Left ventricle myocardium inferior (tissue), 1 donor: Measurements from ENCODE around the gene FHIT. TPM values are rescaled to one million over a fixed set of nuclear protein-coding genes. Genes with fewer than 3 reads are reported as not detected.

ENCODE experiments used
- DNase-seq: peaks from one replicate; pipeline ENCODE4 v3.0.0-alpha.2; 2020
- H3K27ac ChIP-seq: fragments of 200-600 bp; replicated peaks from 2 replicates; pipeline ENCODE4 v1.8.0; 2021
- H3K27me3 ChIP-seq: fragments of 200-600 bp; 2 replicates; pipeline ENCODE4 v1.8.0; 2021; ENCODE audit warnings: low read depth
- H3K36me3 ChIP-seq: fragments of 200-600 bp; 2 replicates; pipeline ENCODE4 v1.8.0; 2021
- H3K4me1 ChIP-seq: fragments of 200-600 bp; 2 replicates; pipeline ENCODE4 v1.8.0; 2021
- H3K4me3 ChIP-seq: fragments of 200-600 bp; 2 replicates; pipeline ENCODE4 v1.8.0; 2021; ENCODE audit warnings: mild to moderate bottlenecking, moderate library complexity
- H3K9me3 ChIP-seq: fragments of 200-600 bp; replicated peaks from 2 replicates; pipeline ENCODE4 v1.8.0; 2021
- CTCF ChIP-seq: fragments of 200-600 bp; IDR thresholded peaks from 2 replicates; pipeline ENCODE4 v1.8.0; 2021; ENCODE audit warnings: antibody characterized with exemption, mild to moderate bottlenecking, borderline replicate concordance
- intact Hi-C: fragments of 100-400 bp; cut with micrococcal nuclease; formaldehyde crosslinking; loops from one replicate; pipeline ENCODE4 v1.11.0; 2022
- total RNA-seq: library from RNA; stranded (reverse); fragmentation: NEBNext Ultra II Directional; extraction: Animal tissue kit (Norgen Biotek cat#: 25700); gene quantifications from one replicate; pipeline ENCODE4 v1.2.1, GENCODE V29; 2021
- donor health status: DM: no; HTN: yes; CAD: no; lungs with severe emphysema.

FHIT gene
- total RNA-seq, 1 donor from 2014 or later: 16.0 TPM

- Histone ChIP-seq H3K27ac (no peak overlapping the region), H3K27me3 (no peaks in the 10 kb centered on the region), H3K4me3 (no peak overlapping the region), H3K9me3 (peaks cover 31% of the 10 kb centered on the region), H3K36me3 (no peaks in the 10 kb centered on the region), H3K4me1 (no peaks in the 10 kb centered on the region)
- TF ChIP-seq CTCF: no peak
- DNase-seq: no peak
- intact Hi-C loops: no loop called here
These were observed 297.2 kb downstream of the FHIT start for GRCh38 chr3:60954048-60954447.

GRCh38 chr3:60953351-60953750, 297.9 kb downstream of the FHIT start:
- Histone ChIP-seq H3K4me1 (no peaks in the 10 kb centered on the region), H3K9me3 (peaks cover 31% of the 10 kb centered on the region), H3K36me3 (no peaks in the 10 kb centered on the region), H3K27ac (no peak overlapping the region), H3K27me3 (no peaks in the 10 kb centered on the region), H3K4me3 (no peak overlapping the region)
- intact Hi-C loops: no loop called here
- no peak for TF ChIP-seq CTCF
- DNase-seq: no peak

GRCh38 chr3:60952055-60952454, 299.2 kb downstream of the FHIT start:
- H3K9me3 ChIP-seq: peaks cover 26% of the 10 kb centered on the region
- intact Hi-C loops: no loop called here
- H3K27ac ChIP-seq: no peak overlapping the region
- no peak for TF ChIP-seq CTCF
- no peaks in the 10 kb centered on the region for H3K36me3 ChIP-seq
- no peaks in the 10 kb centered on the region for H3K27me3 ChIP-seq
- no peaks in the 10 kb centered on the region for H3K4me1 ChIP-seq
- H3K4me3 ChIP-seq: no peak overlapping the region
- DNase-seq: no peak

GRCh38 chr3:60949146-60949545, 302.1 kb downstream of the FHIT start:
- no peak overlapping the region for H3K27ac ChIP-seq
- no peak for DNase-seq
- TF ChIP-seq CTCF: no peak

GRCh38 chr3:60948488-60948887, 302.8 kb downstream of the FHIT start:
- intact Hi-C loops: no loop called here
- no peaks in the 10 kb centered on the region for H3K36me3 ChIP-seq
- H3K27ac ChIP-seq: no peak overlapping the region
- no peak for DNase-seq
- no peaks in the 10 kb centered on the region for H3K4me1 ChIP-seq
- no peak overlapping the region for H3K4me3 ChIP-seq
- no peaks in the 10 kb centered on the region for H3K9me3 ChIP-seq
- TF ChIP-seq CTCF: no peak
- no peaks in the 10 kb centered on the region for H3K27me3 ChIP-seq

More at GRCh38 chr3:60949146-60949545, 302.1 kb downstream of the FHIT start:
- Histone ChIP-seq H3K4me1 (no peaks in the 10 kb centered on the region), H3K36me3 (no peaks in the 10 kb centered on the region), H3K9me3 (no peaks in the 10 kb centered on the region), H3K4me3 (no peak overlapping the region), H3K27me3 (no peaks in the 10 kb centered on the region)
- intact Hi-C loops: no loop called here

GRCh38 chr3:60935709-60936108, 315.5 kb downstream of the FHIT start:
- Histone ChIP-seq H3K4me1 (no peaks in the 10 kb centered on the region), H3K36me3 (no peaks in the 10 kb centered on the region), H3K27me3 (no peaks in the 10 kb centered on the region), H3K9me3 (no peaks in the 10 kb centered on the region), H3K27ac (no peak overlapping the region), H3K4me3 (no peak overlapping the region)
- no peak for DNase-seq
- no peak for TF ChIP-seq CTCF
- intact Hi-C loops: no loop called here
